Liver (tissue), 9 donors: ENCODE data around the gene COL26A1. TPM values are rescaled to one million over a fixed set of nuclear protein-coding genes. Genes with fewer than 3 reads are reported as not detected.

Experiments used
- DNase-seq: peaks from one replicate; pipeline ENCODE4 v3.0.0-alpha.2; 2017; ENCODE audit warnings: low spot score
- H3K27ac ChIP-seq, 2 donors: one replicate each; pipeline ENCODE4 v1.7.0; 2013; ENCODE audit warnings: inconsistent platforms in 2 of 2, low read length in 2 of 2, control low read depth in 1 of 2, low read depth in 1 of 2, mild to moderate bottlenecking in 1 of 2
- H3K27me3 ChIP-seq, 4 donors: one replicate each; pipeline versions ENCODE4 v1.6.1 to v1.7.0; 2013; ENCODE audit warnings: low read length in 3 of 4, inconsistent platforms in 1 of 4, mild to moderate bottlenecking in 1 of 4, moderate library complexity in 1 of 4; ENCODE audit not compliant: control insufficient read depth in 4 of 4, insufficient read depth in 4 of 4
- H3K36me3 ChIP-seq, 4 donors: one replicate each; pipeline versions ENCODE4 v1.6.1 to v1.7.0; 2013; ENCODE audit warnings: low read length in 3 of 4, mild to moderate bottlenecking in 3 of 4, low read depth in 1 of 4, moderate library complexity in 1 of 4; ENCODE audit not compliant: control insufficient read depth in 4 of 4, insufficient read depth in 3 of 4
- H3K4me1 ChIP-seq, 4 donors: one replicate each; pipeline versions ENCODE4 v1.6.1 to v1.7.0; 2013; ENCODE audit warnings: low read length in 3 of 4, mild to moderate bottlenecking in 3 of 4, moderate library complexity in 1 of 4; ENCODE audit not compliant: control insufficient read depth in 4 of 4, insufficient read depth in 4 of 4
- H3K4me3 ChIP-seq, 3 donors: one replicate each; pipeline versions ENCODE4 v1.6.1 to v1.7.0; 2013; ENCODE audit warnings: low read length in 3 of 3, control low read depth in 1 of 3, low read depth in 1 of 3, mild to moderate bottlenecking in 1 of 3
- H3K9ac ChIP-seq, 2 donors: one replicate each; pipeline ENCODE4 v1.7.0; 2013; ENCODE audit warnings: low read length in 2 of 2, mild to moderate bottlenecking in 2 of 2, moderate library complexity in 2 of 2, control low read depth in 1 of 2, low read depth in 1 of 2
- H3K9me3 ChIP-seq, 4 donors: one replicate each; pipeline versions ENCODE4 v1.6.1 to v1.7.0; 2013; ENCODE audit warnings: low read length in 3 of 4; ENCODE audit not compliant: control insufficient read depth in 4 of 4
- ATF3 ChIP-seq: IDR thresholded peaks from 2 replicates; pipeline ENCODE4 v1.6.1; 2016; ENCODE audit warnings: antibody characterized with exemption
- CTCF ChIP-seq: fragments of 150-350 bp; IDR thresholded peaks from 2 replicates; pipeline ENCODE4 v1.5.1; 2017; ENCODE audit warnings: improper control_type of control experiment, low read depth, low read length; ENCODE audit not compliant: missing input control
- EGR1 ChIP-seq, 2 donors: IDR thresholded peaks; 2 replicates each; pipeline ENCODE4 v1.6.1; 2016 to 2018; ENCODE audit warnings: antibody characterized with exemption in 2 of 2, low read depth in 2 of 2
- FOXA1 ChIP-seq: IDR thresholded peaks from 2 replicates; pipeline ENCODE4 v1.6.1; 2016; ENCODE audit warnings: antibody characterized with exemption
- FOXA2 ChIP-seq: IDR thresholded peaks from 2 replicates; pipeline ENCODE4 v1.6.1; 2016; ENCODE audit warnings: antibody characterized with exemption
- GABPA ChIP-seq, 2 donors: IDR thresholded peaks in 1 of 2; conservative IDR thresholded peaks in 1 of 2; 2 replicates each; pipeline ENCODE4 v1.6.1; 2016; ENCODE audit warnings: antibody characterized with exemption in 2 of 2, mild to moderate bottlenecking in 1 of 2, moderate library complexity in 1 of 2
- HNF4A ChIP-seq, 2 donors: conservative IDR thresholded peaks; 2 replicates each; pipeline ENCODE4 v1.6.1; 2016; ENCODE audit warnings: antibody characterized with exemption in 2 of 2, mild to moderate bottlenecking in 2 of 2
- HNF4G ChIP-seq: IDR thresholded peaks from 2 replicates; pipeline ENCODE4 v1.6.1; 2016; ENCODE audit warnings: antibody characterized with exemption
- JUND ChIP-seq, 2 donors: IDR thresholded peaks; 2 replicates each; pipeline ENCODE4 v1.6.1; 2016; ENCODE audit warnings: antibody characterized with exemption in 2 of 2
- MAX ChIP-seq: IDR thresholded peaks from 2 replicates; pipeline ENCODE4 v1.6.1; 2016; ENCODE audit warnings: antibody characterized with exemption
- NR2F2 ChIP-seq: IDR thresholded peaks from 2 replicates; pipeline ENCODE4 v1.6.1; 2016; ENCODE audit warnings: antibody characterized with exemption
- RAD21 ChIP-seq, 2 donors: IDR thresholded peaks; 2 replicates each; pipeline ENCODE4 v1.6.1; 2016; ENCODE audit warnings: antibody characterized with exemption in 2 of 2, mild to moderate bottlenecking in 2 of 2
- REST ChIP-seq: IDR thresholded peaks from 2 replicates; pipeline ENCODE4 v1.6.1; 2016; ENCODE audit warnings: antibody characterized with exemption, mild to moderate bottlenecking
- RXRA ChIP-seq, 2 donors: IDR thresholded peaks; 2 replicates each; pipeline ENCODE4 v1.6.1; 2017 to 2018; ENCODE audit warnings: antibody characterized with exemption in 2 of 2, mild to moderate bottlenecking in 1 of 2
- YY1 ChIP-seq: IDR thresholded peaks from 2 replicates; pipeline ENCODE4 v1.6.1; 2016; ENCODE audit warnings: antibody characterized with exemption, mild to moderate bottlenecking
- WGBS: extraction: QIAGEN DNeasy Blood & Tissue Kit; methylation state at CpG from one replicate; pipeline ENCODE4 v1.1.7; 2013; 5-methylcytosine and 5-hydroxymethylcytosine counted together
- polyA plus RNA-seq, 2 donors: library from polyadenylated mRNA; stranded (reverse) in 1 of 2; unstranded in 1 of 2; fragments of 200-250 nt in 1 of 2; fragments of >200 nt in 1 of 2; fragmentation: Nextera tagmentation in 1 of 2; extraction: Ambion mirVana in 1 of 2; gene quantifications; one replicate each; pipeline versions ENCODE4 v1.2.1 to v1.2.3, GENCODE V29; 2013 to 2015
- total RNA-seq, 2 donors: library from RNA; depleted of rRNA; stranded (reverse); fragments of >200 nt; gene quantifications; one replicate each; pipeline ENCODE4 v1.2.3, GENCODE V29; 2014
- donor health status: healthy.
- donor health status: healthy.
- donor health status: healthy.
- donor health status: healthy.
- donor health status: healthy.

The COL26A1 gene
- total and polyA plus RNA-seq, 4 donors, result 0.76 to 1.8 (median 0.96) TPM

- WGBS, result 89% methylated on average over 16 of the region's 16 CpGs
- Histone ChIP-seq H3K27ac (no peak overlapping the region), H3K9ac (no peak overlapping the region), H3K36me3 (no peaks in the 10 kb centered on the region), H3K4me3 (no peak overlapping the region), H3K4me1 (peaks cover 14 to 34% (median 26%) of the 10 kb centered on the region in 4 donors), H3K9me3 (no peaks in the 10 kb centered on the region), H3K27me3 (no peaks in the 10 kb centered on the region)
- no peak for DNase-seq
- no peak for TF ChIP-seq JUND (IDR thresholded peaks at IDR 0.05)
- no peak for TF ChIP-seq MAX
- TF ChIP-seq RAD21 (IDR thresholded peaks at IDR 0.05), result no peak
- no peak for TF ChIP-seq FOXA2
- TF ChIP-seq HNF4G, result no peak
- TF ChIP-seq FOXA1, result no peak
- no peak for TF ChIP-seq CTCF
- TF ChIP-seq RXRA (IDR thresholded peaks at IDR 0.05), result no peak
- TF ChIP-seq ATF3, result no peak
- no peak for TF ChIP-seq YY1
- TF ChIP-seq GABPA (IDR thresholded peaks at IDR 0.05 in 1 of 2, conservative IDR thresholded peaks at IDR 0.05 in 1 of 2), result no peak
- TF ChIP-seq NR2F2, result no peak
- TF ChIP-seq HNF4A (conservative IDR thresholded peaks at IDR 0.05), result no peak
Measured at GRCh38 chr7:101531726-101532357, 169.2 kb downstream of the COL26A1 start.

- WGBS, result 94% methylated on average over 4 of the region's 4 CpGs
Measured at GRCh38 chr7:101532400-101533102, 169.9 kb downstream of the COL26A1 start.

More at GRCh38 chr7:101532400-101533102, 169.9 kb downstream of the COL26A1 start:
- Histone ChIP-seq H3K4me1 (peaks cover 18 to 40% (median 32%) of the 10 kb centered on the region in 4 donors), H3K4me3 (no peak overlapping the region), H3K27ac (no peak overlapping the region), H3K9ac (no peak overlapping the region), H3K9me3 (no peaks in the 10 kb centered on the region), H3K27me3 (no peaks in the 10 kb centered on the region), H3K36me3 (no peaks in the 10 kb centered on the region)
- TF ChIP-seq ATF3 (no peak), REST (no peak), FOXA1 (no peak), MAX (no peak), EGR1 (IDR thresholded peaks at IDR 0.05; ENCODE audit: low read depth in 2 of 2) (no peak), NR2F2 (no peak), RXRA (IDR thresholded peaks at IDR 0.05) (no peak), HNF4G (no peak), YY1 (no peak)
- no peak for DNase-seq
